Measurements from ENCODE around the gene CABLES1.

CABLES1 gene

GRCh38 chr18:23148382-23148781 lies 13.1 kb downstream of the CABLES1 start:
- no peak for DNase-seq (ENCODE audit: extremely low read depth, insufficient read length)
- TF ChIP-seq CTCF (IDR thresholded peaks at IDR 0.05; ENCODE audit: insufficient read depth, low read length, poor library complexity, severe bottlenecking) = no peak
- Histone ChIP-seq H3K27me3 (replicated peaks; ENCODE audit: control insufficient read depth, insufficient read depth, low read length) (no peaks in the 10 kb centered on the region), H3K36me3 (ENCODE audit: control insufficient read depth, insufficient read depth, low read length) (peaks cover 2% of the 10 kb centered on the region; the same call in 1 of the 2 replicates), H3K4me3 (replicated peaks; ENCODE audit: low read depth, low read length) (no peak overlapping the region)

- Histone ChIP-seq H3K27me3 (replicated peaks; ENCODE audit: control insufficient read depth, insufficient read depth, low read length) (no peaks in the 10 kb centered on the region), H3K36me3 (ENCODE audit: control insufficient read depth, insufficient read depth, low read length) (peaks cover 2% of the 10 kb centered on the region; the same call in 1 of the 2 replicates), H3K4me3 (replicated peaks; ENCODE audit: low read depth, low read length) (no peak overlapping the region)
- no peak for DNase-seq (ENCODE audit: extremely low read depth, insufficient read length)
- no peak for TF ChIP-seq CTCF (IDR thresholded peaks at IDR 0.05; ENCODE audit: insufficient read depth, low read length, poor library complexity, severe bottlenecking)
These were observed 14.3 kb downstream of the CABLES1 start for GRCh38 chr18:23149570-23149969.

GRCh38 chr18:23151414-23152099 lies 16.3 kb downstream of the CABLES1 start:
- no peak for DNase-seq (ENCODE audit: extremely low read depth, insufficient read length)
- H3K4me3 ChIP-seq (replicated peaks; ENCODE audit: low read depth, low read length) = no peak overlapping the region
- no peaks in the 10 kb centered on the region for H3K27me3 ChIP-seq (replicated peaks; ENCODE audit: control insufficient read depth, insufficient read depth, low read length)
- H3K36me3 ChIP-seq (ENCODE audit: control insufficient read depth, insufficient read depth, low read length) = peaks cover 2% of the 10 kb centered on the region; the same call in 1 of the 2 replicates
- no peak for TF ChIP-seq CTCF (IDR thresholded peaks at IDR 0.05; ENCODE audit: insufficient read depth, low read length, poor library complexity, severe bottlenecking)

GRCh38 chr18:23154030-23154429 lies 18.7 kb downstream of the CABLES1 start:
- no peak overlapping the region for H3K4me3 ChIP-seq (replicated peaks; ENCODE audit: low read depth, low read length)
- no peak for TF ChIP-seq CTCF (IDR thresholded peaks at IDR 0.05; ENCODE audit: insufficient read depth, low read length, poor library complexity, severe bottlenecking)
- H3K27me3 ChIP-seq (replicated peaks; ENCODE audit: control insufficient read depth, insufficient read depth, low read length) = no peaks in the 10 kb centered on the region
- no peak for DNase-seq (ENCODE audit: extremely low read depth, insufficient read length)
- 0 out of 2 replicates have a peak, but pooled peaks cover 2% of the 10 kb centered on the region for H3K36me3 ChIP-seq (ENCODE audit: control insufficient read depth, insufficient read depth, low read length)

- DNase-seq (ENCODE audit: extremely low read depth, insufficient read length) = no peak
These were observed 19.7 kb downstream of the CABLES1 start for GRCh38 chr18:23154823-23155500.

More at GRCh38 chr18:23154823-23155500, 19.7 kb downstream of the CABLES1 start:
- Histone ChIP-seq H3K27me3 (replicated peaks; ENCODE audit: control insufficient read depth, insufficient read depth, low read length) (no peaks in the 10 kb centered on the region), H3K4me3 (replicated peaks; ENCODE audit: low read depth, low read length) (no peak overlapping the region), H3K36me3 (ENCODE audit: control insufficient read depth, insufficient read depth, low read length) (0 out of 2 replicates have a peak, but pooled peaks cover 2% of the 10 kb centered on the region)
- no peak for TF ChIP-seq CTCF (IDR thresholded peaks at IDR 0.05; ENCODE audit: insufficient read depth, low read length, poor library complexity, severe bottlenecking)
